ENCODE data around the gene HOXC12. TPM values are rescaled to one million over a fixed set of nuclear protein-coding genes. Genes with fewer than 3 reads are reported as not detected.

HOXC12 gene
- total RNA-seq, 2 experiments from 2014 or later: not detected

DNA sequence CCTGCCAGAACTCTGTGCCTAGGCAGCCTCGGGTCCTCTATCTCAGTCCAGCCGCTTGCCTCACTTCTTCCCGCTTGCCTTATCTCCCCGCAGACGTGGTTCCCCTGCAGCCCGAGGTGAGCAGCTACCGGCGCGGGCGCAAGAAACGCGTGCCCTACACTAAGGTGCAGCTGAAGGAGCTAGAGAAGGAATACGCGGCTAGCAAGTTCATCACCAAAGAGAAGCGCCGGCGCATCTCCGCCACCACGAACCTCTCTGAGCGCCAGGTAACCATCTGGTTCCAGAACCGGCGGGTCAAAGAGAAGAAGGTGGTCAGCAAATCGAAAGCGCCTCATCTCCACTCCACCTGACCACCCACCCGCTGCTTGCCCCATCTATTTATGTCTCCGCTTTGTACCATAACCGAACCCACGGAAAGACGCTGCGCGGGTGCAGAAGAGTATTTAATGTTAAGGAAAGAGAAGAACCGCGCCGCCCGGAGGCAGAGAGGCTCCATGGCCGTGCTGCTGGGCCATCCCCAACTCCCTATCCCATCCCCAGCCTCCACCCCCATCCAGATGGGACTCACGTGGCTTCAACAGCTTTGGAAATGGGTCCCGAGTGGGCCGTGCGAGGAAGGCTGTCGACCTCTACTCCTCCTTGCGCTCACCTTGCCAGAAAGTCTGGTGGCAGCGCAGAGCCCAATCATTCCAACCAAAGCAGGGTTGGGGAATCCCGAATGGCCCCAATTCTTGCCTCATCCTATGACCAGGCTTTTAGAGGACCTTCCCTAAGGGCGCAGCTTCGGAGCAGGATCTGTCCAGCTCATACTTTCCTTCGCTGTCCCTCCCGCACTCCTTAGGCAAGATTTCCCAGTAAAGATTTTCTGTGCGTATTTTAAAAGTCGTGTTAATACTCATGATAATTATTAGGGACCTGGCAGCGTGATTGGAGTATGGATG is 9.5 kb upstream of the HOXC12 start:
- Histone ChIP-seq H3K4me1 (ENCODE audit: insufficient read depth, low read length, poor library complexity, severe bottlenecking) (no peaks in the 10 kb centered on the region), H3K9me2 (ENCODE audit: insufficient read depth, low read length) (no peaks in the 10 kb centered on the region), H3K79me2 (ENCODE audit: insufficient read depth, low read depth, low read length) (no peaks in the 10 kb centered on the region), H4K20me1 (ENCODE audit: insufficient read depth, low read length) (no peaks in the 10 kb centered on the region), H2AFZ (ENCODE audit: low read length) (no peak overlapping the region), H3K9me3 (ENCODE audit: low read length) (no peaks in the 10 kb centered on the region), H3K27ac (ENCODE audit: low read depth, low read length, poor library complexity, severe bottlenecking) (no peak overlapping the region), H3K4me2 (ENCODE audit: low read length) (no peak overlapping the region), H3K36me3 (ENCODE audit: insufficient read depth, low read length) (no peaks in the 10 kb centered on the region), H3K4me3 (ENCODE audit: low read depth, low read length, poor library complexity, severe bottlenecking) (no peak overlapping the region)
- no peak for DNase-seq (ENCODE audit: low spot score)
- intact Hi-C loops (cut with micrococcal nuclease; ENCODE audit: unreplicated experiment): no loop called here
- CTCF ChIA-PET (ENCODE audit: unreplicated experiment): interaction anchor here (0.6 kb wide), 1 partner anchor 1522 kb away, joined by 3 read pairs; no protein-coding TSS in a partner anchor
- no TSS peak for BruUV-seq (replicated peaks)
- no peak for TF ChIP-seq EZH2phosphoT487 (IDR thresholded peaks at IDR 0.05; ENCODE audit: borderline replicate concordance, low read depth, low read length)
- TF ChIP-seq, protein P1, sequence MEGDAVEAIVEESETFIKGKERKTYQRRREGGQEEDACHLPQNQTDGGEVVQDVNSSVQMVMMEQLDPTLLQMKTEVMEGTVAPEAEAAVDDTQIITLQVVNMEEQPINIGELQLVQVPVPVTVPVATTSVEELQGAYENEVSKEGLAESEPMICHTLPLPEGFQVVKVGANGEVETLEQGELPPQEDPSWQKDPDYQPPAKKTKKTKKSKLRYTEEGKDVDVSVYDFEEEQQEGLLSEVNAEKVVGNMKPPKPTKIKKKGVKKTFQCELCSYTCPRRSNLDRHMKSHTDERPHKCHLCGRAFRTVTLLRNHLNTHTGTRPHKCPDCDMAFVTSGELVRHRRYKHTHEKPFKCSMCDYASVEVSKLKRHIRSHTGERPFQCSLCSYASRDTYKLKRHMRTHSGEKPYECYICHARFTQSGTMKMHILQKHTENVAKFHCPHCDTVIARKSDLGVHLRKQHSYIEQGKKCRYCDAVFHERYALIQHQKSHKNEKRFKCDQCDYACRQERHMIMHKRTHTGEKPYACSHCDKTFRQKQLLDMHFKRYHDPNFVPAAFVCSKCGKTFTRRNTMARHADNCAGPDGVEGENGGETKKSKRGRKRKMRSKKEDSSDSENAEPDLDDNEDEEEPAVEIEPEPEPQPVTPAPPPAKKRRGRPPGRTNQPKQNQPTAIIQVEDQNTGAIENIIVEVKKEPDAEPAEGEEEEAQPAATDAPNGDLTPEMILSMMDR (conservative IDR thresholded peaks at IDR 0.05; ENCODE audit: low read length): no peak
- POLR2A ChIA-PET: interaction anchor here (0.6 kb wide), 2 partner anchors 27 to 266 kb away, joined by 3 to 4 read pairs; no protein-coding TSS in a partner anchor

DNA sequence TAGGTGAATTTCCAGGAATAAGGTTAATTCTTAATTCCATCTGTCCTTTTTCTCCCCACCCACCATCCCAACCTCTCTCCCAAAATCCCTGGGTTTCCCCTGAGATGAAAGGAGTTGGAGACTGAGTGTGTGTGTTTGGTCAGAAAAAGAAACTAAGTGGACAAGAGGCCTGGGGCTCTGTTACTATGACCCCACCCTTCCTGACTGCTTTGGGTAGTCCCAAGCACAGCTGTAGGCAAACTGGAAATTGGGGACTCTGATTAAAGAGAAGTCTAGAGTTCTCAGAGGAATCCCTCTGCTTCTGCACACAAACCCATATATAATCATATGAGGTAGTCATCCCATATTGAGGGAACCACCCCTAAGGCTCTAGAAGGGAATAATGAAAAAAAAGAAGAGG is 7.0 kb upstream of the HOXC12 start:
- intact Hi-C loops (cut with micrococcal nuclease; ENCODE audit: unreplicated experiment): no loop called here

More for the DNA sequence above, 7.0 kb upstream of the HOXC12 start:
- Histone ChIP-seq H3K36me3 (ENCODE audit: insufficient read depth, low read length) (no peaks in the 10 kb centered on the region), H4K20me1 (ENCODE audit: insufficient read depth, low read length) (no peaks in the 10 kb centered on the region; the same call in 1 of the 2 replicates), H3K4me1 (ENCODE audit: insufficient read depth, low read length, poor library complexity, severe bottlenecking) (no peaks in the 10 kb centered on the region), H2AFZ (ENCODE audit: low read length) (no peak overlapping the region), H3K9me3 (ENCODE audit: low read length) (no peaks in the 10 kb centered on the region), H3K9me2 (ENCODE audit: insufficient read depth, low read length) (no peaks in the 10 kb centered on the region), H3K79me2 (ENCODE audit: insufficient read depth, low read depth, low read length) (no peaks in the 10 kb centered on the region), H3K4me2 (ENCODE audit: low read length) (no peak overlapping the region), H3K27ac (ENCODE audit: low read depth, low read length, poor library complexity, severe bottlenecking) (no peak overlapping the region), H3K4me3 (ENCODE audit: low read depth, low read length, poor library complexity, severe bottlenecking) (no peak overlapping the region)
- BruUV-seq (replicated peaks): no TSS peak
- DNase-seq (ENCODE audit: low spot score): no peak
- TF ChIP-seq EZH2phosphoT487 (IDR thresholded peaks at IDR 0.05; ENCODE audit: borderline replicate concordance, low read depth, low read length): no peak
- TF ChIP-seq, protein P1 (conservative IDR thresholded peaks at IDR 0.05; ENCODE audit: low read length): no peak
- ChIA-PET CTCF (ENCODE audit: unreplicated experiment) (no interaction called here), POLR2A (no interaction called here)

Measured in OCI-LY7 (cell line).